ENCODE measurements around the gene CALML4.

DNA sequence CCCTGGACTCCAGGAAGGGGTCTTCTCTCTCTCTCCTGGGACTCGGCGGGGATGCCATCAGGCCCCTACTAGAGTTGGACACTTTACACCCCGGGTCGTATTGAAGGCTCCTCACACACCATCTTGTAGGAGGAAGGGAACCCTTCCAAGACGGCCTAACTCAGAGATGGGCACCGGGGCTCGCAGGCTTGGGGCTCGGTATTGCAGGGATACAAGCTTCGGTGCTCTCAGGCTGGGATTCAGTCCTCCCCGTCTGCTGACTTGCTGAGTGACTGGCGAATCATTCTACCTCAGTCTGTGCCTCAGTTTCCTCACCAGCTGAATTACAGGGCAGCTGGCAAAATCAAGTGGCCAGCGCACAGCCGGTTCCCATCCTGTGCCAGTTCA is 419 bp upstream of the CALML4 start:
- TF ChIP-seq, protein P1, sequence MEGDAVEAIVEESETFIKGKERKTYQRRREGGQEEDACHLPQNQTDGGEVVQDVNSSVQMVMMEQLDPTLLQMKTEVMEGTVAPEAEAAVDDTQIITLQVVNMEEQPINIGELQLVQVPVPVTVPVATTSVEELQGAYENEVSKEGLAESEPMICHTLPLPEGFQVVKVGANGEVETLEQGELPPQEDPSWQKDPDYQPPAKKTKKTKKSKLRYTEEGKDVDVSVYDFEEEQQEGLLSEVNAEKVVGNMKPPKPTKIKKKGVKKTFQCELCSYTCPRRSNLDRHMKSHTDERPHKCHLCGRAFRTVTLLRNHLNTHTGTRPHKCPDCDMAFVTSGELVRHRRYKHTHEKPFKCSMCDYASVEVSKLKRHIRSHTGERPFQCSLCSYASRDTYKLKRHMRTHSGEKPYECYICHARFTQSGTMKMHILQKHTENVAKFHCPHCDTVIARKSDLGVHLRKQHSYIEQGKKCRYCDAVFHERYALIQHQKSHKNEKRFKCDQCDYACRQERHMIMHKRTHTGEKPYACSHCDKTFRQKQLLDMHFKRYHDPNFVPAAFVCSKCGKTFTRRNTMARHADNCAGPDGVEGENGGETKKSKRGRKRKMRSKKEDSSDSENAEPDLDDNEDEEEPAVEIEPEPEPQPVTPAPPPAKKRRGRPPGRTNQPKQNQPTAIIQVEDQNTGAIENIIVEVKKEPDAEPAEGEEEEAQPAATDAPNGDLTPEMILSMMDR (IDR thresholded peaks at IDR 0.05), result no peak
- no peak for TF ChIP-seq POLR2A (IDR thresholded peaks at IDR 0.05)
